Activated CD4-positive, CD25-positive, alpha-beta regulatory T cell treated with anti-CD3 and anti-CD28 coated beads, Interleukin-2, amount 50 U/mL, for 16 hours (primary cell): ENCODE data around the gene TRUB2.
A peak's percentile ranks its signal among the peaks of the same experiment; 100 is the strongest.

Source experiments
- DNase-seq: peaks from one replicate; pipeline ENCODE4 v3.0.0-alpha.2; 2020; ENCODE audit warnings: low read depth, low spot score

Gene TRUB2, protein sequence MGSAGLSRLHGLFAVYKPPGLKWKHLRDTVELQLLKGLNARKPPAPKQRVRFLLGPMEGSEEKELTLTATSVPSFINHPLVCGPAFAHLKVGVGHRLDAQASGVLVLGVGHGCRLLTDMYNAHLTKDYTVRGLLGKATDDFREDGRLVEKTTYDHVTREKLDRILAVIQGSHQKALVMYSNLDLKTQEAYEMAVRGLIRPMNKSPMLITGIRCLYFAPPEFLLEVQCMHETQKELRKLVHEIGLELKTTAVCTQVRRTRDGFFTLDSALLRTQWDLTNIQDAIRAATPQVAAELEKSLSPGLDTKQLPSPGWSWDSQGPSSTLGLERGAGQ

DNA sequence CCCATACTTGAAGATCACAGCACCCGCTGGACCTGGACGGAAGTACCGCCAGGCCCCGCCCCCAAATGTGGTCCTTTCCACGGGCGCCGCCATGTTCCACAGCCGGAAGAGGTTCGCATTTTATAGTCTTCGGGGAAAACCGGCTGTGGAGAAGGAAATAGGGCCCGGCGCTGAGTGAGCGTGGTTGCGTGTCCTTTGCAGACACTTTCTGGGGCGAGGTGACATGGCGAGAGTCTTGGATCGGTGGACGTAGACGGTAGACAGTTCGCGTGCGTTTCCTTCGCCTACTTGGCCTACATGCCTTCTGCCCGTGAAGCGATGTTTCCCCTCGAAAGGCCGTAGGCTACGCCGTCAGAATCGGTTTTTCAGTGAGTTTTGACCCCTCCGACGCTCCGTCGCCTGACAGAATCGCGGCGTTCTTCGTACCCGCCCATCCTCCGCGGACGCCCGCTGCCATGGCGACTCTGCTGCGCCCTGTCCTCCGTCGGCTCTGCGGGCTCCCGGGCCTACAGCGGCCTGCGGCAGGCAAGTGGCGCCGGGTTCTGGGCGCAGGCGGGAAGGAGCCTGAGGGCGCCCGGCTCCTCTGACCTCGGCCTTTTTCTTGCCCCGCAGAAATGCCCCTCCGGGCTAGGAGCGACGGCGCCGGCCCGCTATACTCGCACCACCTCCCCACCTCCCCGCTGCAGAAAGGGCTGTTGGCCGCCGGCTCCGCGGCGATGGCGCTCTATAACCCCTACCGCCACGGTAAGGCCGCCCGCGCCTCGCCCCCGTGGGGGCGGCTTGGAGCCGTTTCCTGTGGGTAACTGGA lies at the start of gene TRUB2, which contains the start of gene COQ4:
Gene TRUB2, minus strand, starts transcription at position 44 of the 808 bp plus-strand sequence. Its CDS starts 39 bp downstream, at position 5.
Gene COQ4, plus strand, starts transcription at position 436 of the 808 bp plus-strand sequence. Its CDS starts 20 bp downstream, at position 456.
- peak; percentile 87 for DNase-seq

DNA sequence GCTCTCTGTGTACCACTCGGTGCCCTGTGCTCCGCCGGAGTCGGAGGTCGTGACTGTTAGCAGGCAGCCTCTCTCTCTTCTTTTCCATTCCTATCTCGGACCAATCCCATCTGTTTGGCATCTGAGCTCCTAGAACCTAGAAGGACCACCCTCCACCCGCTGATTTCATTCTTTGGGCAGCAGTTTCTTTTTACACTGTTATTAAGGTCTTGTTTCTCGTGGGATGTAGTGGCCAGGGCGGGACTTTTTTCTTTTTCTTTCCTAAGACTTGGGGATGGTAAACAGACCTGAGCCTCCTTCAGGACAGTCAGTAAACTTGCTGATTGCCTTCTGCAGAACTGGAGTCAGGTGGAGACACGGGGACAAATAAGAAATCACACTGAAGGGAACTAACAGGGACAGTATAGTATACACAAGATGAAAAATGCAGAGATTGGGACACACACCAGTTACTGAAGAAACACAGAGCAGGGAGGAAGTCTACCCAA lies 49.4 kb upstream of the TRUB2 start:
- no peak for DNase-seq

DNA sequence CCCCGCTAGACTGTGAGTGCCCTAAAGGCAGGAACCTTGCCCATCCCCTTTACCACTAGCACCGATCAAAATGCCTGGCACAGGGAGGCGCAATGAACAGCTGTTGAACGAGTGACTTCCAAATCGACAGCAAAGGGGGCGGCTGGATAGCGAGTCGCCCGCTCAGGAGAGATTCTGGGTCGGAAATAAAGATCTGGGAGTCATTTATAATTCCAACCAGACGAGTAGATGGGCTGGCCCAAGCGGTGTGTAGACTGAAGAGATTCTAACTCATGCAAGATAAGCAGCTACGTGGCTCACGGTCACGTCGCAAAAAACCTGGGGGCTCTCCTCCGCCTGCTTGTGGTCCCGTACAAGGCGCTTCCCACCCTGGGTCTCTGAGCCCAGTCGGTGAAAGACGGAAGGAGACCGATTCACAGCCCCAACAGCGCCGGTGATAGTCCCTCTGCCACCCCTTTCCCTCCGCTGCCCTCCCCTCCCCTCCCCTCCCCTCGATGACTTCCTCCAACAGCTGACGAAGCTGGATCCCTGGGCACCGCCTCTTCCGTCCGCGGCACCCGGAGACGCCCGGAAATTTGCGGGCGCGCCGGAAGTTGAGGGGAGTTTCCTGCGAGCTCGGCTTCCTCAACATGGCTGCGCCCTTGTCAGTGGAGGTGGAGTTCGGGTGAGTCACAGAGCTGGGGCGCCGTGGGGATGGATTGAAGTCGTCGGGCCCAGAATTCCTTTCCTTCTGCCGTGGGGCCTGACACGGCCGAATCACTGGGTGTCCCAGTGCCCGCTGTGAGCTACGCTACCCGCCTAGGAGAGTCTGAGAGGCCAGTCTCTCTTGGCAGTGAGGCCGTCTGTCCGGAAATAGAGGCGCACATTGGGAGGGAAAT lies 48.7 kb upstream of the TRUB2 start, which contains the start of gene URM1:
Gene URM1, plus strand, starts transcription at position 623 of the 878 bp plus-strand sequence. Its CDS starts 7 bp downstream, at position 630.
- peak; percentile 98 for DNase-seq

DNA sequence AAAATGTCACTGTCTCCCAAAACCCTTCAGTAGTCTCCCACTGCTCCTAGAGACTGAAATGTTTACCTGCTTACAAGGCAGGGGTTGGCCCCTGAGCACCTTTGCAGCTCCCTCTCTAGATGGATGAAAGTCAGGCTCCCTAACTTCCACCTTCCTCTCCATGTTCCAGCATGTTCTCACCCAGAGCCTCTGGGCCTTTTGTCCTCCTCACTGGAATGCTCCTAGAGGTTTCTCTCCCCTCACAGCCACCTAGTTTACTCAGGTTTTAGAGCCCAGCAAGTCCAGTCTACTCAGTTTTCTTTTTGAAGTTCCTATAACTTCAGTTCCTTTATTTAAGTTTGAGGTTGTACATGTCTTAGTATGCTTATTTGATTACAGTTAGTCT lies 48.1 kb upstream of the TRUB2 start:
- DNase-seq, result no peak

DNA sequence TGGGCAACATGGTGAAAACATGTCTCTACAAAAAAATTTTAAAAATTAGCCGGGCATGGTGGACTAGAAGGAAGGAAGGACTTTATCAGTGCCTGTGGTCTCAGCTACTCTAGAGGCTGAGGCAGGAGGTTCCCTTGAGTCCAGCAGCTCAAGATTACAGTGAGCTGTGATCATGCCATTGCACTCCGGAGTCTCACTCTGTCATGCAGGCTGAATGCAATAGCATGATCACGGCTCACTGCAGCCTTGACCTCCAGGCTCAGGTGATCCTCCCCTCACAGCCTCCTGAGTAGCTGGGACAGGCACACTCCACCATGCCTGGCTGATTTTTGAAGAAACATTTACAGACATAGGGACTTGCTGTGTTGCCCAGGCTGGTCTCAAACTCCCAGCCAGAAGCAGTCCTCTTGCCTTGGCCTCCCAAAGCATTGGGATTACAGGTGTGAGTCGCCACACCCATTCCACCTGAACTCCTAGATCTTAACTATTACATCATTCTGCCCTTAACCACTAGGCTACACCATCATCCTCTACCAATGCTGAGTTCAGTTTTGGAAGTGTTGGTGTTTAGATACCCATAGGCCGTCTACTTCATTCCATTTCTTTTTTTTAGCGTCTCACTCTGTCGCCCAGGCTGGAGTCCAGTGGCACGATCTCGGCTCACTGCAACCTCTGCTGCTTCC lies 46.9 kb upstream of the TRUB2 start:
- DNase-seq, result no peak

DNA sequence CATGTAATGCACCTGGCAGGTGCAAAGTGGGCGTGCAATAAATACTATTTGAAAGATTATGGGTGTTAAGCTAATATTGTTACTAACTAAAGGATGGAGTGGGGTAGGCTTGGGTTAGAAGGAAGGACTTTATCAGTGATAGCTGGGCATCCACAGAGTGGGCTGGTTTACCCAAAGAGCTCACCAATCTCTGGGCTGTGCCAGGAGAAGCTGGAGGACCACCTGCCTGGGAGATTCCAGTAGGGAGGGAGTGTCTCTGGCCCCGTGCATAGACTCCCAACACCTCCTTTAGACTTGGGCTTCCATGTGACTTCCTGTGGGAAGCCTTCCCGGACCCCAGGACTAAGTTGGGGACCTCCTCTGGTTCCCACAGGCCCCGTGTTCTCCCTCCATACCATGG lies 43.3 kb upstream of the TRUB2 start:
- DNase-seq, result no peak

DNA sequence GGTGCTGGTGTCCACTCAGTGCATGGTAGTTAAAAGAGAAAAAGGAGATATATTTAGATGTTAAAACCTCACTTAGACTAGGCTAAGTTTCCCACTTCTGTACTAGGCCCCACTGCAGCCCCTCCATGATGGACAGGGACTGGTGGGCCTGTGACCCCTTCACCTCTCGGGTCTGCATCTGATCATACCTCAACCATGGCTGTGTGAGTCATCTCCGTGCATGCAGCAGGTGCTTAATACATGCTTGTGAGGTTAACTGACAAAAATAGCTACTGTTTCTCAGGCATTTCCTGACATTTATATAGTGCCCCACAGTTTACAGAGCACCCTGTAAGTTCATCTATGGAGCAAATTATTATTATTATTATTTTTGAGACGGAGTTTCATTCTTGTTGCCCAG lies 40.5 kb upstream of the TRUB2 start:
- no peak for DNase-seq

DNA sequence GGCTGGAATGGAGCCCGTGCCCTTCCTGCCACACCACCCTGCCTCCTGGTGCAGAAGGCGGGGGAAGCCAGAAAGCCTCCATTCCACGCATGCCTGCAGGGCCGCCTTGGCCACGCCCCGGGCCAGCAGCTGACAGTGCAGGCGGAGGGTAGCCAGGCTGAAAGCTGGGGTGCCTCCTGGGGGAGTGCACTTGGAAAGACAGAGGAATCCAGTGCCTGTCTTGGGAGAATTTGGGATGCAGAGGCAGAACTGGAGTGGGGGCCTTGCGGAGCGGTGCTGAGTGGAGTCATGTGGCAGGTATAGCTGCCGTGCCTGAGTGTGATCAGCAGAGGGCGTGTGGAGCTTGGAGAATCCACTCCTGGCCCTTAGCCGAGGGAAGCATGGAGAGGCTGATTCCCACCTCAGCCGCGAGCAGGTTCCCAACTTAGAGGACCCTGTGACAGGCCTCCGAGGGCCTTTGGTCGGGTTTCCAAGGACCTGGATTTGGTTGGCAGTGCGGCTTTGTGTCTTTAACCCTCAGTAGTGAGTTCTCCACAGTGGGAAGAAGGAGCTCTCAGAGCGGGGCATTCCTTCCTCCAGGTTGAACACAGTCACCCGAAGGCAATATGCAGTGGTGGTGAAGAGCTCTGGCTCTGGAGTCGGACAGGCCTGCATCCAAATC lies 39.9 kb upstream of the TRUB2 start:
- DNase-seq, result peak; percentile 50

DNA sequence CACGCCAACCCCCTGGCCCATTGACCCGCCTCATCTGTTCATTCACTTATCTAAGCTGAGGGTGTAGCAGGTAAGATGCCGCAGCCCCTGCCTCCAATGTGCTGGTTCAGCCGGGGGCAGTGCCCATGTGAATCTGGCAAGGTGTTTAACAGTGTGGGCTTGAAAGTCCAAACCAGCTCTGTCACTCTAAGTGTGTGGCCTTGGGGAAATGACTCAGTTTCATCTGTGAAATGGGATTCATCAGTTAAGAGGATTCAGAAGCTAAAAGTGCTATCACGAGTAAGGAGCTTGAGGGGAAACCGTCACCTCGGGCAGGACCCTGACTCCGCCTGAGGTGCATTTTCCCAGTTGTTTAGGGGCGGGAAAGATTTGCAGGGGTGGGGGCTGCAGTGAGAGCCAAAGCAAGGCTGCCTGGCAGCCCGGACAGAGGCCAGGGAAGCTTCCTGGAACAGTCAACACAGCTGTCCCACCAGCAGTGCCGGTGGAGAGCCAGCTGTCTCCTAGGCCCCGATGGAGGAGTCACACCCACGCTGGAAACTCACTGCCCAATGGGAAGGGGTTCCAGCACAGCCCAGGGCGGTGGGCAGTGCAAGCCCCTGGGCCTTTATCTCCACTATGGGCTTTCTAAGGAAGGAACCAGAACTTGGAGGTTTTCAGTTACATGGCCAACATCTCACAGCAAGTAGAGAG lies 39.2 kb upstream of the TRUB2 start:
- DNase-seq, result no peak

DNA sequence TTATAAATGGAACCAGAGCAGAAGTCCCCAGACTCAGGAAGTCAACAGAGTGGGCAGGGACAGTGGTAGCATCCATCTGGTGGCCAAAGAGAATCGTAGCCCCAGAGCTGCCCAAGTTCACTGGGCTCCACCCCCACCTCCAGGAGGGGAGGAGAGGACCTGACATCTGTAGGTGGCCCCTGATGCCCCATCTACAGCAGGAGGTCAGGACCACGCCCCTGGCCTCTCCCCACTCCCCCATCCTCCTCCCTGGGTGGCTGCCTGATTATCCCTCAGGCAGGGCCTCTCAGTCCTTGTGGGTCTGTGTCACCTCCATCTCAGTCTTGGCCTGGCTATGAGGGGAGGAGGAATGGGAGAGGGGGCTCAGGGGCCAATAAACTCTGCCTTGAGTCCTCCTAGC lies 38.6 kb upstream of the TRUB2 start:
- no peak for DNase-seq

DNA sequence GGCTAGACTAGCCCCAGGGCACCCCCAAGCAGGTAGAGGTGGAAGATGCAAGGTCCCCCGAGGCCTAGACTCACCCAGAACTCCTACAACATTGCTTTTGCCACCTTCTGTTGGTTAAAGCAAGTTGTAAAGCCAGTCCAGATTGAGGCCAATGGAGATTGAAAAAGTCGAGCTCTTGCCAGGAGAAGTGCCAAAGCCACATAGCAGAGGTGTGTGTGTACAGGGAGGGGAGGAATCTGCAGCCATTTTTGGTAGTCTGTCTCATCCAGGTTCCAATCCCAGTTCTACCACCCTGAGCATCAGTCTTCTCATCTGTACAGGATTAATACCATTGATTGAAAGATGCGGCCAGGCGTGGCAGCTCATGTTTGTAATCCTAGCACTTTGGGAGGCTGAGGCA lies 36.6 kb upstream of the TRUB2 start:
- DNase-seq, result no peak

DNA sequence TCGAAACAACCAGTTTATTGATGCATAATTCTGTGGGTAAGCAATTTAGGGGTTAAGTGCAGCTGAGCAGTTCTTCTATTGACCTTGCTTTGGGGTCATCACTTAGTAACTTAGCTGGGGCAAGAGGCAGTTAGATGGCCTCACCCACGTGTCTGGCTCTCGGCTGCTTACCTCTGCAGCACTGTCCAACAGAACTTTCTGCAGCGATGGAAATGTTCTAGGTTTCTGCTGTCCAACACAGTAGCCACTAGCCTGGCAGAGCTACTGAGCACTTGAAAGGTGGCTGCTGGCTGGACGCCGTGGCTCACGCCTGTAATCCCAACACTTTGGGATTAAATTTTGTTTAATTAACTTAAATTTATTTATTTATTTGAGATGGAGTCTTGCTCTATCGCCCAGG lies 35.8 kb upstream of the TRUB2 start:
- no peak for DNase-seq

DNA sequence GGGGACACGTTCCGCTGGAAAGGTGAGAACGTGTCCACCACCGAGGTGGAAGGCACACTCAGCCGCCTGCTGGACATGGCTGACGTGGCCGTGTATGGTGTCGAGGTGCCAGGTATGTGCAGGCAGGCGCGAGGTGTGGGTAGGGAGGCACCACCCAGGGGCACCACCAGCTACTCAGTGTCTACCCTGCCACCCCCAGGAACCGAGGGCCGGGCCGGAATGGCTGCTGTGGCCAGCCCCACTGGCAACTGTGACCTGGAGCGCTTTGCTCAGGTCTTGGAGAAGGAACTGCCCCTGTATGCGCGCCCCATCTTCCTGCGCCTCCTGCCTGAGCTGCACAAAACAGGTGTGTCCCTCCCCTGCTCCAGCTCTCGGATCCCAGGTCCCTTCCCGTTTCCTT lies 33.2 kb upstream of the TRUB2 start:
- DNase-seq, result no peak

DNA sequence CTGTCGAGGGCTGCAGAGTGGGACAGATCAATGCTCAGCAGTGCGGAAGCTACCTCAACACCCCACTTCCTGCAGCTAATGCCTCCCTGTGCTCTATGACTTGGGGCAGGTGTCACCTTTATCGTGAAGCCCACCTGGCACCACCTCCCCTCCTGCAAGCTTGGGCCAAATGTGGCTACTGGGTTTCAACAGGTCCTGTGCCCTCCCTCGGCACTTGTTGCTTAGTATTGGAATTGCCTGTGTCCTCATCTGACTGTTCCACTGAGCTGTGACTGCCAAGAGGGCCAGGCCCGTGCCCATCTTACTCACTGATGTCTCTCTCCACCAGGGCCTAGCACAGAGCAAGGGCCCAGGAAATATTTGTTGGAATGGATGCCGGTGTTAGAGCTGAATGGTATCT lies 27.5 kb upstream of the TRUB2 start:
- DNase-seq, result no peak

DNA sequence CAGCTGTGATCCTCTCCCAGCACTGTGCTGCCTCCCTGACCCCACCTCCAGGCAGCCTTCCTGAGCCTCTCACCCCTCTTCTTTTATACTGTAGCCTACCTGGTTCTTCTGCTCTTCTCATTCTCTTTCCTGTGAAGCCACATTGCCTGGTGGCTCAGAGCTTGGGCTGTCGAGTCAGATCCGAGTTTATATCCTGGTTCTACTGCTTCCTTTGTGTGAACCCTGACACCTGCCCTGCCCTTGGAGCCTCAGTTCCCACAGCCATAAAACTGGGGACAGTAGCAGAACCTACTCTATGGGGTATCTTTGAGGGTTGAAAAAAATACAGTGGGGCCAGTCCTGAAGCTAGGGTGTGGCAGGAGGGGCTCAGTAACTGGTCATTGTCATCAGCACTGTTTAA lies 26.9 kb upstream of the TRUB2 start:
- DNase-seq, result no peak

DNA sequence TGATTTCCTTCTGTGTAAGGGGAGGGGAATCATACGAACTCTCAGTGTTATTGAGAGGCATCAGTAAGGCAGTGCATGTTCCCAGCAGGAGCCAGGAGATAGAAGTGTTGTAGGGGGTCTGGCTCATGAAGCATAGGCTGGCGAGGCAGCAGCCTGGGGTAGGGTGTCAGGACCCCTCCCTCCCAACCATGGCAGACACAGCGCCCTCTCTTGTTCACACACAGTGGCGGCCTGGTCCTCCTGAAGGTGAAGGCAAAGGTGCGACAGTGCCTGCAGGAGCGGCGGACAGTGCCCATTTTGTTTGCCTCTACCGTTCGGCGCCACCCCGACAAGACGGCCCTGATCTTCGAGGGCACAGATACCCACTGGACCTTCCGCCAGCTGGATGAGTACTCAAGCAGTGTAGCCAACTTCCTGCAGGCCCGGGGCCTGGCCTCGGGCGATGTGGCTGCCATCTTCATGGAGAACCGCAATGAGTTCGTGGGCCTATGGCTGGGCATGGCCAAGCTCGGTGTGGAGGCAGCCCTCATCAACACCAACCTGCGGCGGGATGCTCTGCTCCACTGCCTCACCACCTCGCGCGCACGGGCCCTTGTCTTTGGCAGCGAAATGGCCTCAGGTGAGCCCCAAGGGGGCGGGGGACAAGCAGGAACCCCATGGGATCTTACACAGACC lies 22.8 kb upstream of the TRUB2 start:
- DNase-seq, result no peak

DNA sequence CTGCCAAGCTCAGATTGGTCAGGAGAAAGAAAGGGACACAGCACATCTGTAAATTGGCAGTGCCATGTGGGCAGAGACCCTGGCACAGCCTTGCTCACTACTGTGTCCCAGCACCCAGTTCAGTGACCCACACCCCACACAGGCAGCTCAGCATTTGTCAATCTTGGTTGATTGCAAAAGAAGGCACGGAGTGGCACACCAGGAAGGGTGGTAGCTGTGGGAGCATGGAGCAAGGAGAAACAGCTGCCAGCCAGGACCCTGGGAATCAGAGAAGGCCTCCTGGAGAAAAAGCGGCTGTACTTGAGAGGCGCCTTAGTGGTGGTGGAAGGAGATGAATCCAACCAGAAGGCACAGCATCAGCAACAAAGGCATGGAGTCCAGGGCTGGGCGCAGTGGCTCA lies 21.6 kb upstream of the TRUB2 start:
- no peak for DNase-seq

DNA sequence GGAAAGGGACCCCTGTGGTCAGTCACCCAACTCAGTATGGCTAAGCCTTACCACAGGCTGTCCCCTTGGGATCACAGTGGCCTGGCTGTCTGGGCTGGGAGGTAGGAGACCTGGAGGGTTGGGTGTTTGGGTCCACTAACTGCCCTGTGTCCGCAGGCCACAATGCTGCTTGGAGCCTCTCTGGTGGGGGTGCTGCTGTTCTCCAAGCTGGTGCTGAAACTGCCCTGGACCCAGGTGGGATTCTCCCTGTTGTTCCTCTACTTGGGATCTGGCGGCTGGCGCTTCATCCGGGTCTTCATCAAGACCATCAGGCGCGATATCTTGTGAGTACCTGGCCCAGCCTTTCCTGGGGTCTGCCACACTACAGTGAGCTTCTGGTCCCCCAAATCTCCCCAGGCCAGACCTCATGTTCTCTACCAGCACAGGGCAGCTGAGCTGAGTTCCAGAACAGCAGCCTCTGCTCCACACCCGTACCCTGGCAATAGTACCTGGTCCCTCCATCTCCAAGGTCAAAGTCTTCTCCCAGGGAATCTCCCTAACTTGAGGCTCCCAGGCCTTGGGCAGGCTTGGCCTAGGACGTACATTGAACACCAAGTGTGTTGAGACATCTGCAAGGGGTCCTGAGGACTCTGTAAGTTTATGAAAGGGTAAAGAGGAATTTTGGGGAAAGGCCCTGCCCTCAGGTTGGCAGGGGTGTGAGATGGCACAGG lies 20.9 kb upstream of the TRUB2 start:
- DNase-seq, result no peak

DNA sequence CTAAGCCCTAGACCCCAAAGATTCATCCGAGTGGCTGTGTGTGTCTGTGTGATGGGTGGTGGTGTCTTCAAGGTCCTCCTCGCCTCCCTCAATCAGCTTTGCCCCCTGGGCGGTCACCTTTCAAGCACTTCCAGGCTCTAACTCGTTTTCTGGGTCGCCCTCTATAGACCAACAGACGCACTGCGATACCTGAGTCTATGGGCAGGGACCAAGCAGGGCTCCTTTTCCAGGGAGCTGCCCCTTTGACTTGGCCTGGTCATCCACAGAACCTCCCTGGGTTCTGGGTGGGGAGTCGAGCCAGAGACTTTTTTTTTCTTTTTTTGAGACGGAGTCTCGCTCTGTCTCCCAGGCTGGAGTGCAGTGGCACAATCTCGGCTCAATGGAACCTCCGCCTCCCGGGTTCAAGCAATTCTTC lies 19.2 kb upstream of the TRUB2 start:
- peak; percentile 36 for DNase-seq
